ENCODE data around the gene CYP24A1. TPM values are rescaled to one million over a fixed set of nuclear protein-coding genes. Genes with fewer than 3 reads are reported as not detected.

The CYP24A1 gene
- total and polyA plus RNA-seq, 4 donors, result not detected

GRCh38 chr20:54215157-54215789, 41.5 kb upstream of the CYP24A1 start:
- intact Hi-C loops (cut with DNase I), result no loop called here
- 77 to 91% methylated on average over 3 of the region's 3 CpGs for WGBS, 2 donors
- ATAC-seq (ENCODE audit: low FRiP score), result no peak
- Histone ChIP-seq H3K9me3 (ENCODE audit: control insufficient read depth, low read length) (no peaks in the 10 kb centered on the region), H3K4me3 (ENCODE audit: low read length in 2 of 2) (no peak overlapping the region), H3K27me3 (ENCODE audit: control insufficient read depth in 1 of 2, insufficient read depth in 2 of 2, low read length in 1 of 2) (no peaks in the 10 kb centered on the region), H3K4me1 (ENCODE audit: control insufficient read depth in 1 of 2, insufficient read depth in 2 of 2, low read length in 2 of 2) (peaks cover 0 to 1% of the 10 kb centered on the region in 2 donors), H3K36me3 (ENCODE audit: control insufficient read depth in 1 of 2, insufficient read depth in 2 of 2, low read length in 1 of 2) (no peaks in the 10 kb centered on the region), H3K27ac (ENCODE audit: low read depth in 1 of 2, low read length in 2 of 2) (no peak overlapping the region)
- no peak for DNase-seq

DNA sequence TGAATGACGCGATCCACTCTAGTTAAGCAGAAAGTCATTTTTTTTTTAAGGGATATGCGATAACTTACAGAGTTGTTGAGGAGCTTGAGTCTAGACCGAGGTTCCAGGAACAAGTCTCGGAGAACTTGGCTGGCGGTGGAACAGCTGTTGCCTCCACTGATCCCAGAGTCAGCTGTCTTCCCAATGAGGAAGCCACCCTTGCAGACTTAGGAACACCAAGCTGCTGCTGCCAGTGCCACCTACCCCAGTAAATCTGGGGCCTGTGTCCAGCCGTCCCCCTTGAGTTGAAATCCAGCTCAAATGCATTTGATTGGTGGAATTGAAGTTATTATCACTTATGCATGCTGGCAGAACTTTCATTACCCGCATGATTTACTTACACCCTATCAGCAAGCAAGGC, 40.8 kb upstream of the CYP24A1 start:
- Histone ChIP-seq H3K4me3 (ENCODE audit: low read length in 2 of 2) (no peak overlapping the region), H3K4me1 (ENCODE audit: control insufficient read depth in 1 of 2, insufficient read depth in 2 of 2, low read length in 2 of 2) (peaks cover 1 to 5% of the 10 kb centered on the region in 2 donors), H3K9me3 (ENCODE audit: control insufficient read depth, low read length) (no peaks in the 10 kb centered on the region), H3K27me3 (ENCODE audit: control insufficient read depth in 1 of 2, insufficient read depth in 2 of 2, low read length in 1 of 2) (no peaks in the 10 kb centered on the region), H3K27ac (ENCODE audit: low read depth in 1 of 2, low read length in 2 of 2) (no peak overlapping the region), H3K36me3 (ENCODE audit: control insufficient read depth in 1 of 2, insufficient read depth in 2 of 2, low read length in 1 of 2) (no peaks in the 10 kb centered on the region)
- intact Hi-C loops (cut with DNase I), result no loop called here
- ATAC-seq (ENCODE audit: low FRiP score) (no peak), DNase-seq (no peak)
- WGBS, 2 donors, result 78 to 80% methylated on average over 8 of the region's 8 CpGs

GRCh38 chr20:54212871-54213270, 39.1 kb upstream of the CYP24A1 start:
- ATAC-seq (ENCODE audit: low FRiP score), result no peak

GRCh38 chr20:54212226-54212625, 38.4 kb upstream of the CYP24A1 start:
- 90 to 96% methylated on average over 1 of the region's 1 CpG for WGBS, 2 donors
- no peaks in the 10 kb centered on the region for H3K9me3 ChIP-seq (ENCODE audit: control insufficient read depth, low read length)
- ATAC-seq (ENCODE audit: low FRiP score), result no peak
- intact Hi-C loops (cut with DNase I), result no loop called here
- H3K36me3 ChIP-seq (ENCODE audit: control insufficient read depth in 1 of 2, insufficient read depth in 2 of 2, low read length in 1 of 2), result no peaks in the 10 kb centered on the region
- H3K4me3 ChIP-seq (ENCODE audit: low read length in 2 of 2), result no peak overlapping the region
- H3K27ac ChIP-seq (ENCODE audit: low read depth in 1 of 2, low read length in 2 of 2), result no peak overlapping the region
- H3K27me3 ChIP-seq (ENCODE audit: control insufficient read depth in 1 of 2, insufficient read depth in 2 of 2, low read length in 1 of 2), result no peaks in the 10 kb centered on the region
- peaks cover 1 to 10% of the 10 kb centered on the region in 2 donors for H3K4me1 ChIP-seq (ENCODE audit: control insufficient read depth in 1 of 2, insufficient read depth in 2 of 2, low read length in 2 of 2)
- no peak for DNase-seq

More at GRCh38 chr20:54212871-54213270, 39.1 kb upstream of the CYP24A1 start:
- H3K27ac ChIP-seq (ENCODE audit: low read depth in 1 of 2, low read length in 2 of 2), result no peak overlapping the region
- WGBS, 2 donors, result 85 to 87% methylated on average over 3 of the region's 3 CpGs
- no peaks in the 10 kb centered on the region for H3K27me3 ChIP-seq (ENCODE audit: control insufficient read depth in 1 of 2, insufficient read depth in 2 of 2, low read length in 1 of 2)
- no peaks in the 10 kb centered on the region for H3K9me3 ChIP-seq (ENCODE audit: control insufficient read depth, low read length)
- H3K4me3 ChIP-seq (ENCODE audit: low read length in 2 of 2), result no peak overlapping the region
- intact Hi-C loops (cut with DNase I), result no loop called here
- no peak for DNase-seq
- peaks cover 1 to 10% of the 10 kb centered on the region in 2 donors for H3K4me1 ChIP-seq (ENCODE audit: control insufficient read depth in 1 of 2, insufficient read depth in 2 of 2, low read length in 2 of 2)
- H3K36me3 ChIP-seq (ENCODE audit: control insufficient read depth in 1 of 2, insufficient read depth in 2 of 2, low read length in 1 of 2), result no peaks in the 10 kb centered on the region

GRCh38 chr20:54209216-54209813, 35.5 kb upstream of the CYP24A1 start:
- Histone ChIP-seq H3K4me3 (ENCODE audit: low read length in 2 of 2) (peak overlapping the region in 1 of 2 donors; percentile 92), H3K4me1 (ENCODE audit: control insufficient read depth in 1 of 2, insufficient read depth in 2 of 2, low read length in 2 of 2) (peaks cover 1 to 10% of the 10 kb centered on the region in 2 donors), H3K27ac (ENCODE audit: low read depth in 1 of 2, low read length in 2 of 2) (no peak overlapping the region), H3K36me3 (ENCODE audit: control insufficient read depth in 1 of 2, insufficient read depth in 2 of 2, low read length in 1 of 2) (no peaks in the 10 kb centered on the region), H3K27me3 (ENCODE audit: control insufficient read depth in 1 of 2, insufficient read depth in 2 of 2, low read length in 1 of 2) (no peaks in the 10 kb centered on the region), H3K9me3 (ENCODE audit: control insufficient read depth, low read length) (no peaks in the 10 kb centered on the region)
- DNase-seq (no peak), ATAC-seq (ENCODE audit: low FRiP score) (no peak)
- intact Hi-C loops (cut with DNase I), result loop anchor here (5.0 to 10.0 kb wide), 2 partner anchors 382 to 635 kb away; no protein-coding TSS in a partner anchor
- WGBS, 2 donors, result 83 to 90% methylated on average over 5 of the region's 5 CpGs

GRCh38 chr20:54208548-54209176, 34.9 kb upstream of the CYP24A1 start:
- Histone ChIP-seq H3K4me1 (ENCODE audit: control insufficient read depth in 1 of 2, insufficient read depth in 2 of 2, low read length in 2 of 2) (peaks cover 1 to 10% of the 10 kb centered on the region in 2 donors), H3K27me3 (ENCODE audit: control insufficient read depth in 1 of 2, insufficient read depth in 2 of 2, low read length in 1 of 2) (no peaks in the 10 kb centered on the region), H3K9me3 (ENCODE audit: control insufficient read depth, low read length) (no peaks in the 10 kb centered on the region), H3K27ac (ENCODE audit: low read depth in 1 of 2, low read length in 2 of 2) (peak overlapping the region in 1 of 2 donors; percentile 28), H3K36me3 (ENCODE audit: control insufficient read depth in 1 of 2, insufficient read depth in 2 of 2, low read length in 1 of 2) (no peaks in the 10 kb centered on the region), H3K4me3 (ENCODE audit: low read length in 2 of 2) (peak overlapping the region; percentile 62 to 92)
- 0 to 1% methylated on average over 15 of the region's 15 CpGs for WGBS, 2 donors
- intact Hi-C loops (cut with DNase I), result loop anchor here (5.0 to 10.0 kb wide), 2 partner anchors 381 to 634 kb away; no protein-coding TSS in a partner anchor
- ATAC-seq (ENCODE audit: low FRiP score) (no peak), DNase-seq (no peak)

- ATAC-seq (ENCODE audit: low FRiP score), result peak; percentile 95
- Histone ChIP-seq H3K4me3 (ENCODE audit: low read length in 2 of 2) (peak within 1 kb of the TSS; percentile 62 to 92), H3K27ac (ENCODE audit: low read depth in 1 of 2, low read length in 2 of 2) (peak within 1 kb of the TSS; percentile 85 to 86), H3K27me3 (ENCODE audit: control insufficient read depth in 1 of 2, insufficient read depth in 2 of 2, low read length in 1 of 2) (no peaks in the 10 kb centered on the region), H3K9me3 (ENCODE audit: control insufficient read depth, low read length) (no peaks in the 10 kb centered on the region), H3K36me3 (ENCODE audit: control insufficient read depth in 1 of 2, insufficient read depth in 2 of 2, low read length in 1 of 2) (no peaks in the 10 kb centered on the region), H3K4me1 (ENCODE audit: control insufficient read depth in 1 of 2, insufficient read depth in 2 of 2, low read length in 2 of 2) (peaks cover 1 to 10% of the 10 kb centered on the region in 2 donors)
- DNase-seq, result peak; percentile 87 to 93
- WGBS, 2 donors, result 0 to 1% methylated on average over 61 to 76 of the region's 76 CpGs
- intact Hi-C loops (cut with DNase I), result loop anchor here (5.0 to 10.0 kb wide), 2 partner anchors 381 to 633 kb away; no protein-coding TSS in a partner anchor
Measured at GRCh38 chr20:54207743-54208547, 34.2 kb upstream of the CYP24A1 start, which contains the start of gene PFDN4. Gene PFDN4, plus strand, starts transcription at chr20:54208087. Its CDS starts 14 bp downstream, at chr20:54208101.

DNA sequence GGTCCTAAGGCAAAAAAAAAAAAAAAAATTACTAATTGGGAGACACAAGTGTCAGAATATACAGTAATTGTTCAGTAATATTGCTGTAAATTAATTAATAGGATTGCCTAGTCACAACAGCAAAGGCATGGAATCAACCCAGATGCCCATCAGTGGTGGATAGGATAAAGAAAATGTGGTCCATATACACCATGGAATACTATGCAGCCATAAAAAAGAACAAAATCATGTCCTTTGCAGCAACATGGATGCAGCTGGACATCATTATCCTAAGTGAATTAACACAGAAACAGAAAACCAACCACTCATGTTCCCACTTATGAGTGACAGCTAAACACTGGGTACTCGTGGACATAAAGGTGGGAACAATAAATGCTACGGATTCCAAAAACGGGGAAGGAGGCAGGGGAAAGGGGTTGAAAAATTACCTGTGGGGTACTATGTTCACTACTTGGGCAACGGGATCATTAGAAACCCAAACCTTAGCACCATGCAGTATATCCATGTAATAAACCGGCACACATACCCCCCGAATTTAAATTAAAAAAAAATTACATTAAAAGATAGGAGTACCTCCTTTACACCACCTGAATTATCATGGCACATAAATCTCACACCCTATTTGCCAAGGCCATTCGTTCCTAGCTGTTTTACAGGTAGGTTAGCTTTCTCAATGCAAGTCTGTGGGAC, 33.4 kb upstream of the CYP24A1 start:
- Histone ChIP-seq H3K27ac (ENCODE audit: low read depth in 1 of 2, low read length in 2 of 2) (no peak overlapping the region), H3K36me3 (ENCODE audit: control insufficient read depth in 1 of 2, insufficient read depth in 2 of 2, low read length in 1 of 2) (no peaks in the 10 kb centered on the region), H3K9me3 (ENCODE audit: control insufficient read depth, low read length) (no peaks in the 10 kb centered on the region), H3K4me1 (ENCODE audit: control insufficient read depth in 1 of 2, insufficient read depth in 2 of 2, low read length in 2 of 2) (peaks cover 0 to 10% of the 10 kb centered on the region in 2 donors), H3K27me3 (ENCODE audit: control insufficient read depth in 1 of 2, insufficient read depth in 2 of 2, low read length in 1 of 2) (no peaks in the 10 kb centered on the region), H3K4me3 (ENCODE audit: low read length in 2 of 2) (no peak overlapping the region)
- 63 to 66% methylated on average over 7 of the region's 7 CpGs for WGBS, 2 donors
- intact Hi-C loops (cut with DNase I), result loop anchor here (5.0 to 10.0 kb wide), 2 partner anchors 380 to 632 kb away; no protein-coding TSS in a partner anchor
- no peak for ATAC-seq (ENCODE audit: low FRiP score)
- no peak for DNase-seq
